HG03575 (cell line): ENCODE results near the gene LRMDA.
"Not testable (repeated sequence)": the region's sequence is repeated elsewhere in the genome, so short reads cannot be mapped to it uniquely, and the experiment has no call there.

ENCODE experiments used
- ATAC-seq: cut with Tn5 transposase; IDR thresholded peaks from one replicate; pipeline ENCODE4 v1.9.1; 2021; ENCODE audit not compliant: unreplicated experiment, insufficient number of reproducible peaks, low FRiP score; ENCODE audit errors: extremely low read depth

LRMDA gene

GRCh38 chr10:75513292-75513885 is 82.0 kb downstream of the LRMDA start:
- ATAC-seq: no peak

GRCh38 chr10:75514830-75515229 is 83.4 kb downstream of the LRMDA start:
- no peak for ATAC-seq

- ATAC-seq: not testable (repeated sequence)
Observed at GRCh38 chr10:75516154-75516553, 84.7 kb downstream of the LRMDA start.

- ATAC-seq: not testable (repeated sequence)
Observed at GRCh38 chr10:75519213-75519612, 87.8 kb downstream of the LRMDA start.

GRCh38 chr10:75521194-75521829 is 89.9 kb downstream of the LRMDA start:
- ATAC-seq: not testable (repeated sequence)

- no peak for ATAC-seq
Observed at GRCh38 chr10:75525067-75525466, 93.6 kb downstream of the LRMDA start.

- ATAC-seq: no peak
Observed at GRCh38 chr10:75525646-75526045, 94.2 kb downstream of the LRMDA start.

- ATAC-seq: no peak
Observed at GRCh38 chr10:75527542-75527941, 96.1 kb downstream of the LRMDA start.

GRCh38 chr10:75528392-75528791 is 97.0 kb downstream of the LRMDA start:
- no peak for ATAC-seq

- ATAC-seq: no peak
Observed at GRCh38 chr10:75530299-75530698, 98.9 kb downstream of the LRMDA start.

- no peak for ATAC-seq
Observed at GRCh38 chr10:75531571-75532031, 100.2 kb downstream of the LRMDA start.

- ATAC-seq: no peak
Observed at GRCh38 chr10:75532253-75532924, 101.0 kb downstream of the LRMDA start.

- no peak for ATAC-seq
Observed at GRCh38 chr10:75538144-75538543, 106.7 kb downstream of the LRMDA start.

GRCh38 chr10:75538765-75539164 is 107.3 kb downstream of the LRMDA start:
- no peak for ATAC-seq

- no peak for ATAC-seq
Observed at GRCh38 chr10:75540357-75540966, 109.0 kb downstream of the LRMDA start.

GRCh38 chr10:75540981-75541380 is 109.6 kb downstream of the LRMDA start:
- ATAC-seq: no peak

GRCh38 chr10:75541411-75541810 is 110.0 kb downstream of the LRMDA start:
- ATAC-seq: no peak

- no peak for ATAC-seq
Observed at GRCh38 chr10:75542084-75542483, 110.7 kb downstream of the LRMDA start.

- ATAC-seq: no peak
Observed at GRCh38 chr10:75542906-75543305, 111.5 kb downstream of the LRMDA start.

- no peak for ATAC-seq
Observed at GRCh38 chr10:75544386-75544785, 113.0 kb downstream of the LRMDA start.
